Neural crest cell (in vitro differentiated cells): ENCODE data around the gene LCE1A. TPM values are rescaled to one million over a fixed set of nuclear protein-coding genes. Genes with fewer than 3 reads are reported as not detected.

Experiments used
- DNase-seq: peaks from one replicate; pipeline ENCODE4 v3.0.0; 2021; ENCODE audit warnings: low read depth, mixed read lengths, low spot score
- H3K27ac Mint-ChIP-seq: one replicate; pipeline ENCODE4 v1.8.0; 2021; ENCODE audit warnings: mild to moderate bottlenecking, mixed read lengths; ENCODE audit not compliant: unreplicated experiment
- H3K27me3 Mint-ChIP-seq: 2 replicates; pipeline ENCODE4 v1.8.0; 2021; ENCODE audit warnings: low read depth, mild to moderate bottlenecking, mixed read lengths
- H3K36me3 Mint-ChIP-seq: 2 replicates; pipeline ENCODE4 v1.8.0; 2021; ENCODE audit warnings: low read depth, mild to moderate bottlenecking, mixed read lengths
- H3K4me1 Mint-ChIP-seq: 2 replicates; pipeline ENCODE4 v1.8.0; 2021; ENCODE audit warnings: mixed read lengths
- H3K4me3 Mint-ChIP-seq: one replicate; pipeline ENCODE4 v1.8.0; 2021; ENCODE audit warnings: mild to moderate bottlenecking, mixed read lengths
- H3K9me3 Mint-ChIP-seq: 2 replicates; pipeline ENCODE4 v1.8.0; 2021; ENCODE audit warnings: mixed read lengths
- total RNA-seq: library from RNA; stranded (reverse); gene quantifications from 2 replicates; pipeline ENCODE4 v1.2.1, GENCODE V29; 2021
- TF ChIP-seq, protein P1 (sequence below): fragments of 200-600 bp; sonication (generic); conservative IDR thresholded peaks from 2 replicates; pipeline ENCODE4 v1.5.0; 2021; ENCODE audit warnings: antibody characterized with exemption, mild to moderate bottlenecking

Gene LCE1A
- total RNA-seq, 1 donor from 2014 or later = not detected

DNA sequence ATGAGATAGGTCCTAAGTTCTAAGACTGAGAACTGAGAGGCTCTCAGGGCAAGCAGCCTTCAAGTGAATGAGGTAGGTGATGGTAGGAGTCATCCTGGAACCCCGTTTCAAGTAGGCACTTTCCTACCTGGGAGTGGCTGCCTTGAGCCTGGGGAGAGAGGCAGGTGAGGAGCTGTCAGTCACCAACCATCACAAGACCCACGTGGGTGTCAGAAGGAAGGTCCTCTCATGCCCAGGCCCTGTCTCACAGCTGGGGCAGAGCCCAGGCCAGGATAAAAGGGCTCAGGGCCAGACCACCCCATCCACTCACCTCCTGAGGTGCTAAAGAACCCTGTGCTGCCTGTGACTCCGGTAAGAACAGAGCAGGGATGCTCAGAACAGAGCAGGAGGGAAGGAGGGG lies 30.9 kb upstream of the LCE1A start, which contains the start of gene LCE1D:
TSS of gene LCE1D (plus strand) at position 301 of the 400 bp plus-strand sequence. CDS start 1,074 bp downstream, outside the sequence.
- Mint-ChIP-seq H3K27ac (no peak within 1 kb of the TSS), H3K9me3 (peaks cover 18% of the 10 kb centered on the region), H3K4me1 (no peaks in the 10 kb centered on the region), H3K36me3 (peaks cover 2% of the 10 kb centered on the region), H3K4me3 (no peak within 1 kb of the TSS), H3K27me3 (no peaks in the 10 kb centered on the region)
- no peak for DNase-seq
- TF ChIP-seq, protein P1, sequence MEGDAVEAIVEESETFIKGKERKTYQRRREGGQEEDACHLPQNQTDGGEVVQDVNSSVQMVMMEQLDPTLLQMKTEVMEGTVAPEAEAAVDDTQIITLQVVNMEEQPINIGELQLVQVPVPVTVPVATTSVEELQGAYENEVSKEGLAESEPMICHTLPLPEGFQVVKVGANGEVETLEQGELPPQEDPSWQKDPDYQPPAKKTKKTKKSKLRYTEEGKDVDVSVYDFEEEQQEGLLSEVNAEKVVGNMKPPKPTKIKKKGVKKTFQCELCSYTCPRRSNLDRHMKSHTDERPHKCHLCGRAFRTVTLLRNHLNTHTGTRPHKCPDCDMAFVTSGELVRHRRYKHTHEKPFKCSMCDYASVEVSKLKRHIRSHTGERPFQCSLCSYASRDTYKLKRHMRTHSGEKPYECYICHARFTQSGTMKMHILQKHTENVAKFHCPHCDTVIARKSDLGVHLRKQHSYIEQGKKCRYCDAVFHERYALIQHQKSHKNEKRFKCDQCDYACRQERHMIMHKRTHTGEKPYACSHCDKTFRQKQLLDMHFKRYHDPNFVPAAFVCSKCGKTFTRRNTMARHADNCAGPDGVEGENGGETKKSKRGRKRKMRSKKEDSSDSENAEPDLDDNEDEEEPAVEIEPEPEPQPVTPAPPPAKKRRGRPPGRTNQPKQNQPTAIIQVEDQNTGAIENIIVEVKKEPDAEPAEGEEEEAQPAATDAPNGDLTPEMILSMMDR = no peak

DNA sequence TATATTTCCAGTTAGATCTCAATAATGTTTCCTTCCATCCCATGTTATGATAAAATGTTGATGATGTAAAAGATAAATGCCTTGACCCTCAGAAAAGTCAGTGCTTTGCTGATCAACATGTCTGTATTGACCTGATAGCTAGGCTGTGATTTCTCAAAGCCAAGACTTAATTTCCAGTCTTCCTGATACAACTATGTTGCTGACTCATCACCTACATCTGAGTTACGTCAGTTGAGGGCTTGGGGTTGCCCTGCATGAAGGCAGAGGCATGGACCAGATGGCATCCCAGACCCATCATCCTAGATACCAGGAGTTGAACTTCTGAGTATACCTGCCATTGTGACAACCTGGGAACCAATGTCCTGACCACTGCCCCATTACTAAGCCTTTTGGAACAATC lies 25.9 kb upstream of the LCE1A start:
- no peak overlapping the region for H3K27ac Mint-ChIP-seq

DNA sequence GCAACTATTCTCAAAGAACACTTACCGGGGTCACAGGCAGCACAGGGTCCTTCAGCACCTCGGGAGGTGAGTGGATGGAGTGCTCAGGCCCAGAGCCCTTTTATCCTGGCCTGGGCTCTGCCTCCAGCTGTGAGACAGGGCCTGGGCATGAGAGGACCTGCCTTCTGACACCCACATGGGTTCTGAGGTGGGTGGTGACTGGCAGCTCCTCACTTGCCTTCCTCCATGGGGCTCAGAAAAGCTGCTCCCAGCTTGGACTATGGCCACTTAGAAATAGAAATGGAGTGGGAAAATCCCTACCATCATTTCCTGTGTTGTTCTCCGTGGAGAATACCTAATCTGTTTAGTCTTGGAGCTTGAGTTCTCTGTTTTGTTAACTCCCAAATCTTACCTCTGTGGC lies 20.7 kb upstream of the LCE1A start, which contains the start of gene LCE1C:
TSS of gene LCE1C (minus strand) at position 76 of the 400 bp plus-strand sequence. CDS start 1,173 bp downstream, outside the sequence.
- no peak for DNase-seq
- Mint-ChIP-seq H3K4me3 (no peak within 1 kb of the TSS), H3K27ac (no peak within 1 kb of the TSS), H3K4me1 (no peaks in the 10 kb centered on the region), H3K27me3 (no peaks in the 10 kb centered on the region), H3K36me3 (peaks cover 2% of the 10 kb centered on the region), H3K9me3 (peaks cover 21% of the 10 kb centered on the region)
- TF ChIP-seq, protein P1 = no peak

More for the DNA sequence above, 25.9 kb upstream of the LCE1A start:
- Mint-ChIP-seq H3K4me1 (no peaks in the 10 kb centered on the region), H3K36me3 (peaks cover 2% of the 10 kb centered on the region), H3K4me3 (no peak overlapping the region), H3K9me3 (peaks cover 20% of the 10 kb centered on the region), H3K27me3 (no peaks in the 10 kb centered on the region)
- no peak for DNase-seq
- TF ChIP-seq, protein P1 = no peak

DNA sequence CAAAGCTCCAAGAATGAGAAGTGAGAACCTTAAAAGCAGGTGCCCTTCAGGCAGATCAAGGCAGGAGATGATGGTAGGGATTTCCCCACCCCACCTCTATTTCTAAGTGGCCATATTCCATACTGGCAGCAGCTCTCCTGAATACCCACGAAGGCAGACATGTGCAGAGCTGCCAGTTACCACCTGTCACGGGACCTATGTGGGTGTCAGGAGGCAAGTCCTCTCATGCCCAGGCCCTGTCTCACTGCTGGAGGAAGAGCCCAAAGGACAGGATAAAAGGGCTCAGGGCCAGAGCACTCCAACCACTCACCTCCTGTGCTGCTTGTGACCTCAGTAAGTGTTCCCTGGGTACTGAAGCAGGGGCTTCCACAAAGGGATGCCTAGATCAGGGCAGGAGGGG lies 16.2 kb upstream of the LCE1A start:
- no peaks in the 10 kb centered on the region for H3K36me3 Mint-ChIP-seq
- H3K4me3 Mint-ChIP-seq = no peak overlapping the region
- no peak overlapping the region for H3K27ac Mint-ChIP-seq
- no peaks in the 10 kb centered on the region for H3K27me3 Mint-ChIP-seq
- H3K9me3 Mint-ChIP-seq = peaks cover 27% of the 10 kb centered on the region
- TF ChIP-seq, protein P1 = no peak
- no peaks in the 10 kb centered on the region for H3K4me1 Mint-ChIP-seq
- DNase-seq = no peak

DNA sequence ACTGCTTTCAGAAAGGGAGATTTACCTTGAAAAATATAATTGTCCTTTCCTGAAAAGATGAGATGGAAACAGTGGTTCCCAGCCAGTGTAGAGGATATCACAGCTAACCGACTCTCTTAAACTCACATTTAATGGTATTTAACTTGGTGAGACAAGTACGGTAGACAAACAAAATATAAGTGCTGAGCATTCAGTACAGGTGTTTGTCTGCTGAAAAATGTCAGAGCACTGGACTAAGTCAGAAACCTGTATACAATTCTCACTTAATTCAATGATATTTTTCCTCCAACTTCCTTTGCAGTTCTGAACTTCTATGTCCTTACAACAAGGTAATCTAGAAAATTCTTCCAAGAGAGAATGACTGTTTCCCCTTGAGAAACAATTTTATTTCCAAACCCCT lies 15.6 kb upstream of the LCE1A start, which contains the start of gene LCE1B:
TSS of gene LCE1B (plus strand) at position 301 of the 400 bp plus-strand sequence. CDS start 476 bp downstream, outside the sequence.
- no peaks in the 10 kb centered on the region for H3K36me3 Mint-ChIP-seq
- TF ChIP-seq, protein P1 = no peak
- no peak within 1 kb of the TSS for H3K27ac Mint-ChIP-seq
- H3K27me3 Mint-ChIP-seq = no peaks in the 10 kb centered on the region
- DNase-seq = no peak
- no peak within 1 kb of the TSS for H3K4me3 Mint-ChIP-seq
- H3K4me1 Mint-ChIP-seq = no peaks in the 10 kb centered on the region
- peaks cover 29% of the 10 kb centered on the region for H3K9me3 Mint-ChIP-seq
